Muscle of leg (tissue), 11 donors: ENCODE data around the gene HLA-DRB1. TPM values are rescaled to one million over a fixed set of nuclear protein-coding genes. Genes with fewer than 3 reads are reported as not detected.
A peak's percentile ranks its signal among the peaks of the same experiment; 100 is the strongest.

Experiments used
- DNase-seq: peaks from one replicate; pipeline ENCODE4 v3.0.0; 2013
- H3K27ac ChIP-seq: one replicate; pipeline ENCODE4 v1.5.1; 2013; ENCODE audit warnings: mild to moderate bottlenecking, low read length, control low read depth
- H3K27me3 ChIP-seq: one replicate; pipeline ENCODE4 v1.6.1; 2013; ENCODE audit warnings: low read length; ENCODE audit not compliant: control insufficient read depth, insufficient read depth
- H3K36me3 ChIP-seq: one replicate; pipeline ENCODE4 v1.6.1; 2013; ENCODE audit warnings: low read length; ENCODE audit not compliant: control insufficient read depth, insufficient read depth
- H3K4me1 ChIP-seq: one replicate; pipeline ENCODE4 v1.6.1; 2013; ENCODE audit warnings: low read length; ENCODE audit not compliant: control insufficient read depth, insufficient read depth
- H3K4me3 ChIP-seq: one replicate; pipeline ENCODE4 v1.5.1; 2013; ENCODE audit warnings: low read length, control low read depth
- H3K9me3 ChIP-seq: replicated peaks from 2 replicates; pipeline ENCODE4 v1.6.1; 2013; ENCODE audit warnings: low read depth, low read length; ENCODE audit not compliant: control insufficient read depth
- WGBS: methylation state at CpG from one replicate; pipeline ENCODE4 v1.1.5; 2013; ENCODE audit warnings: missing lambda C conversion rate; ENCODE audit not compliant: insufficient coverage; 5-methylcytosine and 5-hydroxymethylcytosine counted together
- polyA plus RNA-seq, 8 donors: library from polyadenylated mRNA; unstranded; fragments of 120-200 nt; gene quantifications; one replicate each; pipeline versions ENCODE4 v1.2.1 to v1.2.3, GENCODE V29; 2013; ENCODE audit warnings: inconsistent platforms in 1 of 8, low replicate concordance in 1 of 8; ENCODE audit not compliant: insufficient read length in 8 of 8, insufficient read depth in 1 of 8
- total RNA-seq: library from RNA; stranded (reverse); fragments of 120-200 nt; gene quantifications from one replicate; pipeline ENCODE4 v1.2.4, GENCODE V29; 2013

HLA-DRB1 gene
- total and polyA plus RNA-seq, 9 donors, result 4.3 to 16.8 (median 12.0) TPM

DNA sequence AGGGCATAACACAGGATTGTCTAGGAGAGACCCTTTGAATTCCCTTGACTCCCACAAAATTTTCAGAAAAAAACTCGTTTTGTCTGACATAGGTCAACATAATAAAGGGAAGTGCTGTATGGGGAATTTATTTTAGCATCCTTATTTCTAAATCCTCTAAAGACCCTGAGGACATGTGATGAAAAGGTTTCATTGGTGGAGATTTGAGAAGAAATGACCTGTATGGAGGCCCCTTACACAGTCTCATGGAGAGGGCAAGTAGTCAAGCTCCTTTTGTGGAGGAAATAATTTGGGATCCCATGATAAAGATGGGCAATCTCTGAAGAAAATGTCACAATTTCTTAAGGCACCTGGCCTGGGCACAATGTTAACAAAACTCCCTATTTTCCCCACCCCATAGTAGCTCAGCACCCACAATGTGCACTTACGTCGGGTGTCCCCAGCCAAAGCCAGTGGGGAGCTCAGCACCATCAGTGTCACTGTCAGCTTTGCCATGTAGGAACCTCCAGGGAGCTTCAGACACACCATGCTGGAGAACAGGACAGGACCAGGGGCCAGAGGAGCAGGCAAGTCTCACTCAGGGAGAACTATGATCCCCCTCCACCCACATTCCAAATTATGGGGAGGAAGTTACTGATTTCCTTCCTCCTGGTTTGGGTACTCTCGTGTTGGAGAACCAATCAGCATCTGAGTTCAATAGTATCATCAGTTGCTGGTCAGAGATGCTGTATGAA is 59.8 kb downstream of the HLA-DRB1 start, which contains the start of gene HLA-DRB5:
HLA-DRB5 (minus strand) TSS at position 591 of the 734 bp plus-strand sequence; CDS start at position 528, 63 bp downstream.
- Histone ChIP-seq H3K4me3 (no peak within 1 kb of the TSS), H3K4me1 (no peaks in the 10 kb centered on the region), H3K36me3 (no peaks in the 10 kb centered on the region), H3K9me3 (no peaks in the 10 kb centered on the region), H3K27ac (no peak within 1 kb of the TSS), H3K27me3 (no peaks in the 10 kb centered on the region)
- DNase-seq, result peak; percentile 24
- no CpG with 5 or more reads among the region's 4 CpGs for WGBS

Other genes starting within 250 kb of the HLA-DRB1 start
- gene TSBP1, start 217.9 kb downstream of the HLA-DRB1 start, total RNA-seq, result not detected
- under 1 TPM in 2 of 8 donors, not detected in 6; 0.07 to 0.09 TPM for gene TSBP1, start 217.9 kb downstream of the HLA-DRB1 start, polyA plus RNA-seq
- not detected for gene BTNL2, start 182.7 kb downstream of the HLA-DRB1 start, total RNA-seq
- under 1 TPM; 0.14 to 0.70 (median 0.42) TPM for gene BTNL2, start 182.7 kb downstream of the HLA-DRB1 start, polyA plus RNA-seq
- gene HLA-DRA, start 150.0 kb downstream of the HLA-DRB1 start, total RNA-seq, result 30.7 TPM
- gene HLA-DRA, start 150.0 kb downstream of the HLA-DRB1 start, polyA plus RNA-seq, result 10 to 100 TPM; 19.9 to 34.2 (median 26.0) TPM
- 8.4 TPM for gene HLA-DRB5, start 59.6 kb downstream of the HLA-DRB1 start, total RNA-seq
- 10 to 100 TPM in 2 of 8 donors, 1 to 10 TPM in 6; 2.3 to 15.3 (median 3.9) TPM for gene HLA-DRB5, start 59.6 kb downstream of the HLA-DRB1 start, polyA plus RNA-seq
- 2.6 TPM for gene HLA-DQA1, start 47.6 kb upstream of the HLA-DRB1 start, total RNA-seq
- 1 to 10 TPM; 1.5 to 3.3 (median 2.8) TPM for gene HLA-DQA1, start 47.6 kb upstream of the HLA-DRB1 start, polyA plus RNA-seq
- 3.8 TPM for gene HLA-DQB1, start 76.8 kb upstream of the HLA-DRB1 start, total RNA-seq
- gene HLA-DQB1, start 76.8 kb upstream of the HLA-DRB1 start, polyA plus RNA-seq, result 1 to 10 TPM in 7 of 8 donors, under 1 TPM in 1; 0.37 to 5.0 (median 3.4) TPM
- gene HLA-DQA2, start 151.5 kb upstream of the HLA-DRB1 start, total RNA-seq, result 0.13 TPM
- gene HLA-DQA2, start 151.5 kb upstream of the HLA-DRB1 start, polyA plus RNA-seq, result under 1 TPM in 5 of 8 donors, not detected in 3; 0.30 to 0.80 (median 0.36) TPM
- 0.18 TPM for gene HLA-DQB2, start 173.7 kb upstream of the HLA-DRB1 start, total RNA-seq
- under 1 TPM in 7 of 8 donors, not detected in 1; 0.08 to 0.40 (median 0.23) TPM for gene HLA-DQB2, start 173.7 kb upstream of the HLA-DRB1 start, polyA plus RNA-seq
- gene HLA-DOB, start 227.2 kb upstream of the HLA-DRB1 start, total RNA-seq, result 0.09 TPM
- under 1 TPM in 3 of 8 donors, not detected in 5; 0.14 to 0.33 (median 0.16) TPM for gene HLA-DOB, start 227.2 kb upstream of the HLA-DRB1 start, polyA plus RNA-seq
- 4.6 TPM for gene TAP2, start 248.9 kb upstream of the HLA-DRB1 start, total RNA-seq
- 1 to 10 TPM; 4.5 to 8.7 (median 6.9) TPM for gene TAP2, start 248.9 kb upstream of the HLA-DRB1 start, polyA plus RNA-seq